IMR-90 (cell line): ENCODE measurements around the gene LYSMD2. TPM values are rescaled to one million over a fixed set of nuclear protein-coding genes. Genes with fewer than 3 reads are reported as not detected.

ENCODE experiments used
- ATAC-seq: fragments of 200-7000 bp; cut with Tn5 transposase; 2 replicates; pipeline ENCODE4 v1.9.1; 2020; ENCODE audit warnings: low read depth, mild to moderate bottlenecking, moderate library complexity
- BruUV-seq: library from RNA; stranded (reverse); fragments of 400-500 nt; replicated peaks from 2 replicates; lab custom pipeline; 2021; lab: Mats Ljungman, UMichigan
- CTCF ChIA-PET: fragments of 300-600 bp; formaldehyde crosslinking; extraction: SDS; loops from one replicate; lab custom pipeline; 2021; ENCODE audit warnings: antibody characterized with exemption; lab: Yijun Ruan, JAX
- POLR2A ChIA-PET: fragments of 300-600 bp; sonication (Branson Sonifier 250); formaldehyde crosslinking; loops from one replicate; lab custom pipeline; 2022; ENCODE audit warnings: antibody characterized with exemption; ENCODE audit not compliant: unreplicated experiment; lab: Charles Lee
- DNase-seq: peaks from one replicate; pipeline ENCODE4 v3.0.0; 2013
- H2AFZ ChIP-seq: replicated peaks from 2 replicates; pipeline ENCODE3; 2013; ENCODE audit warnings: low read length, mild to moderate bottlenecking; ENCODE audit not compliant: poor library complexity
- H2AK5ac ChIP-seq: 2 replicates; pipeline ENCODE4 v1.6.1; 2013; ENCODE audit warnings: low read depth, low read length, inconsistent platforms
- H2AK9ac ChIP-seq: replicated peaks from 2 replicates; pipeline ENCODE3; 2013; ENCODE audit warnings: mild to moderate bottlenecking, low read depth, low read length, moderate library complexity; ENCODE audit not compliant: poor library complexity
- H2BK120ac ChIP-seq: 2 replicates; pipeline ENCODE4 v1.6.1; 2013; ENCODE audit warnings: low read depth, low read length, inconsistent platforms
- H2BK15ac ChIP-seq: 3 replicates; pipeline ENCODE4 v1.6.1; 2013; ENCODE audit warnings: low read depth, low read length, inconsistent platforms
- H2BK20ac ChIP-seq: 2 replicates; pipeline ENCODE4 v1.6.1; 2013; ENCODE audit warnings: low read depth, mild to moderate bottlenecking, inconsistent platforms, low read length, moderate library complexity
- H2BK5ac ChIP-seq: 2 replicates; pipeline ENCODE4 v1.6.1; 2013; ENCODE audit warnings: mild to moderate bottlenecking, low read depth, low read length, inconsistent platforms; ENCODE audit not compliant: poor library complexity, severe bottlenecking
- H3K14ac ChIP-seq: replicated peaks from 2 replicates; pipeline ENCODE4 v1.6.1; 2013; ENCODE audit warnings: low read depth, low read length, inconsistent platforms
- H3K18ac ChIP-seq: 2 replicates; pipeline ENCODE4 v1.6.1; 2013; ENCODE audit warnings: low read depth, low read length, control low read depth
- H3K23ac ChIP-seq: 2 replicates; pipeline ENCODE4 v1.6.1; 2013; ENCODE audit warnings: low read depth, low read length, inconsistent platforms
- H3K27ac ChIP-seq: 2 replicates; pipeline ENCODE4 v1.5.1; 2013; ENCODE audit warnings: mild to moderate bottlenecking, control low read depth, low read length; ENCODE audit not compliant: insufficient read depth
- H3K27me3 ChIP-seq: 2 replicates; pipeline ENCODE4 v1.6.1; 2013; ENCODE audit warnings: low read length; ENCODE audit not compliant: control insufficient read depth, insufficient read depth
- H3K36me3 ChIP-seq: 2 replicates; pipeline ENCODE4 v1.6.1; 2013; ENCODE audit warnings: low read length, mixed read lengths; ENCODE audit not compliant: control insufficient read depth, insufficient read depth
- H3K4ac ChIP-seq: 2 replicates; pipeline ENCODE4 v1.6.1; 2013; ENCODE audit warnings: low read depth, low read length, inconsistent platforms
- H3K4me1 ChIP-seq: 2 replicates; pipeline ENCODE4 v1.6.1; 2013; ENCODE audit warnings: low read length, mixed read lengths; ENCODE audit not compliant: control insufficient read depth, insufficient read depth
- H3K4me2 ChIP-seq: 2 replicates; pipeline ENCODE4 v1.6.1; 2013; ENCODE audit warnings: low read depth, mild to moderate bottlenecking, control low read depth, low read length, moderate library complexity
- H3K4me3 ChIP-seq: 2 replicates; pipeline ENCODE4 v1.5.1; 2013; ENCODE audit warnings: low read depth, mild to moderate bottlenecking, control low read depth, low read length, moderate library complexity; ENCODE audit not compliant: insufficient read depth
- H3K56ac ChIP-seq: 2 replicates; pipeline ENCODE4 v1.6.1; 2013; ENCODE audit warnings: low read length, inconsistent platforms; ENCODE audit not compliant: insufficient read depth; ENCODE audit errors: extremely low read depth
- H3K79me1 ChIP-seq, 2 experiments: 2 replicates each; pipeline ENCODE4 v1.6.1; 2013; ENCODE audit warnings: low read length in 2 of 2, inconsistent platforms in 1 of 2, low read depth in 1 of 2
- H3K9ac ChIP-seq: 2 replicates; pipeline ENCODE4 v1.6.1; 2013; ENCODE audit warnings: low read depth, low read length, control low read depth
- H3K9me1 ChIP-seq: 2 replicates; pipeline ENCODE4 v1.6.1; 2013; ENCODE audit warnings: low read length, inconsistent platforms; ENCODE audit not compliant: insufficient read depth
- H3K9me3 ChIP-seq: 2 replicates; pipeline ENCODE4 v1.6.1; 2013; ENCODE audit warnings: low read length; ENCODE audit not compliant: control insufficient read depth, insufficient read depth
- H4K20me1 ChIP-seq: 2 replicates; pipeline ENCODE4 v1.6.1; 2013; ENCODE audit warnings: low read length, inconsistent platforms; ENCODE audit not compliant: insufficient read depth
- H4K5ac ChIP-seq: 2 replicates; pipeline ENCODE4 v1.6.1; 2013; ENCODE audit warnings: mild to moderate bottlenecking, low read depth, low read length, control low read depth
- H4K8ac ChIP-seq, 2 experiments: 2 replicates each; pipeline ENCODE4 v1.6.1; 2013; ENCODE audit warnings: low read depth in 2 of 2, low read length in 2 of 2, control low read depth in 1 of 2, inconsistent platforms in 1 of 2
- H4K91ac ChIP-seq: 2 replicates; pipeline ENCODE4 v1.6.1; 2013; ENCODE audit warnings: low read depth, low read length, inconsistent platforms; ENCODE audit not compliant: insufficient read depth
- BHLHE40 ChIP-seq: fragments of 150-350 bp; IDR thresholded peaks from 2 replicates; pipeline ENCODE4 v1.6.1; 2016; ENCODE audit warnings: mild to moderate bottlenecking, low read depth, low read length
- CEBPB ChIP-seq: IDR thresholded peaks from 2 replicates; pipeline ENCODE4 v1.6.1; 2012; ENCODE audit warnings: low read depth, low read length, improper control_type of control experiment
- CHD1 ChIP-seq: IDR thresholded peaks from 2 replicates; pipeline ENCODE4 v1.6.1; 2012; ENCODE audit warnings: low read depth, low read length, improper control_type of control experiment
- FOS ChIP-seq: fragments of 150-350 bp; IDR thresholded peaks from 2 replicates; pipeline ENCODE4 v1.6.1; 2016; ENCODE audit warnings: low read depth, low read length
- MAFK ChIP-seq: IDR thresholded peaks from 2 replicates; pipeline ENCODE4 v1.6.1; 2012; ENCODE audit warnings: low read depth, low read length, improper control_type of control experiment
- MAZ ChIP-seq: IDR thresholded peaks from 2 replicates; pipeline ENCODE4 v1.6.1; 2012; ENCODE audit warnings: low read depth, mild to moderate bottlenecking, low read length, improper control_type of control experiment, moderate library complexity, borderline replicate concordance
- MXI1 ChIP-seq: IDR thresholded peaks from 2 replicates; pipeline ENCODE4 v1.6.1; 2012; ENCODE audit warnings: low read depth, mild to moderate bottlenecking, low read length, moderate library complexity, borderline replicate concordance
- POLR2A ChIP-seq: IDR thresholded peaks from 2 replicates; pipeline ENCODE4 v1.6.1; 2012; ENCODE audit warnings: mild to moderate bottlenecking, low read depth, low read length
- RFX5 ChIP-seq: IDR thresholded peaks from 2 replicates; pipeline ENCODE4 v1.8.0; 2012; ENCODE audit warnings: low read depth, mild to moderate bottlenecking, low read length, moderate library complexity
- WGBS, 2 experiments: methylation state at CpG; one replicate each; pipeline versions ENCODE4 v1.1.5 to v1.1.7; 2013; ENCODE audit warnings: missing lambda C conversion rate in 2 of 2; ENCODE audit not compliant: insufficient read length in 1 of 2; ENCODE audit errors: extremely low coverage in 2 of 2; 5-methylcytosine and 5-hydroxymethylcytosine counted together
- dilution Hi-C: fragments of 300-500 bp; cut with HindIII; formaldehyde crosslinking; loops from one replicate; pipeline ENCODE4 v1.14.3; 2018; ENCODE audit warnings: low sequenced_read_pairs; ENCODE audit not compliant: unreplicated experiment
- in situ Hi-C: fragments of 300-500 bp; cut with MboI; formaldehyde crosslinking; loops from 3 replicates; pipeline ENCODE4 v1.14.3; 2019; ENCODE audit warnings: low sequenced_read_pairs, inconsistent platforms, mixed read lengths
- intact Hi-C: fragments of 100-400 bp; cut with micrococcal nuclease; formaldehyde crosslinking; loops from 2 replicates; pipeline ENCODE4 v1.10.0; 2022
- polyA plus RNA-seq, 3 experiments: library from polyadenylated mRNA; depleted of rRNA; stranded (reverse); fragments of >200 nt; gene quantifications; 2 replicates each; pipeline ENCODE4 v1.2.3, GENCODE V29; 2012; ENCODE audit warnings: low replicate concordance in 1 of 3
- total RNA-seq: library from RNA; depleted of rRNA; stranded (reverse); fragments of >200 nt; gene quantifications from 2 replicates; pipeline ENCODE4 v1.2.3, GENCODE V29; 2012
- TF ChIP-seq, protein P1 (sequence below): conservative IDR thresholded peaks from 2 replicates; pipeline ENCODE4 v1.5.1; 2012; ENCODE audit warnings: mild to moderate bottlenecking, low read depth, low read length, improper control_type of control experiment
- TF ChIP-seq, protein P2 (sequence below): fragments of 150-350 bp; IDR thresholded peaks from 2 replicates; pipeline ENCODE4 v1.6.1; 2017; ENCODE audit warnings: mild to moderate bottlenecking, antibody characterized with exemption, low read length, low read depth
- TF ChIP-seq, protein P3 (sequence below): fragments of 150-350 bp; IDR thresholded peaks from 2 replicates; pipeline ENCODE4 v1.6.1; 2016; ENCODE audit warnings: low read depth, mild to moderate bottlenecking, low read length, moderate library complexity, borderline replicate concordance

Gene LYSMD2
- total and polyA plus RNA-seq, 2 of the 4 experiments (the other 2 are of a cell fraction): 5.9 to 6.0 TPM

DNA sequence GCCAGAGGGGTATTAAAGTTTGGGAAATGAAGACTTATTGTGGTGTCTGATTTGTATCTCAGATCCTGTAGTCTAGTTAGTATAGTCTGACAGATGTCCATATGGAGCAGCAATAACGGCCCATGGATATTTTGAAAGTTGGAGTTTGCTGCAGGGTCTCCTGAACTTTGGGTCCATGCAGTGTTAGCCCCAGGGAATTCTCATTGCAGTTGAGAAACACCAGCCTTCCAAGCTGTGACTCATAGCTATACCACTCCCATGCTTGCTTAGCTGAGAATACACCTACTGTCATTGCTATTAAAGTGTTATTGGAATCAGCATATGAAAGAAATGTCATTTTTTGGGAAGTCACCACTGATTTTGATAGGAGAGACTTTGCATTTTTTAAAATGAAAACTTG lies 43.2 kb upstream of the LYSMD2 start:
- Histone ChIP-seq H4K91ac (no peak overlapping the region), H3K4me2 (no peak overlapping the region), H3K9ac (no peak overlapping the region), H4K20me1 (no peaks in the 10 kb centered on the region), H3K27ac (no peak overlapping the region), H2BK120ac (no peak overlapping the region), H3K18ac (no peak overlapping the region), H3K27me3 (no peaks in the 10 kb centered on the region), H3K56ac (no peak overlapping the region), H2BK5ac (no peak overlapping the region), H3K9me3 (no peaks in the 10 kb centered on the region), H2BK20ac (no peak overlapping the region), H3K23ac (no peak overlapping the region), H4K5ac (no peak overlapping the region), H2BK15ac (no peak overlapping the region), H3K14ac (no peak overlapping the region), H2AK9ac (no peak overlapping the region), H4K8ac (no peak overlapping the region), H3K4me3 (no peak overlapping the region), H2AK5ac (no peak overlapping the region), H3K4me1 (no peaks in the 10 kb centered on the region), H2AFZ (no peak overlapping the region), H3K9me1 (no peaks in the 10 kb centered on the region), H3K36me3 (0 out of 2 replicates have a peak, but pooled peaks cover 2% of the 10 kb centered on the region), H3K4ac (no peak overlapping the region), H3K79me1 (no peaks in the 10 kb centered on the region)
- intact Hi-C loops: loop anchor here (10.0 kb wide), 1 partner anchor 444 kb away; no protein-coding TSS in a partner anchor
- peak; percentile 15 for DNase-seq
- ATAC-seq: no peak
- BruUV-seq: no TSS peak
- CTCF ChIA-PET: interaction anchor here (1.1 to 2.4 kb wide), 2 partner anchors 50 to 131 kb away, joined by 4 to 6 read pairs; no protein-coding TSS in a partner anchor
- in situ Hi-C loops: no loop called here
- TF ChIP-seq BHLHE40 (no peak), CEBPB (no peak), CHD1 (no peak), FOS (no peak), RFX5 (no peak), MXI1 (no peak), MAZ (no peak), MAFK (no peak), POLR2A (no peak)
- TF ChIP-seq, protein P1, sequence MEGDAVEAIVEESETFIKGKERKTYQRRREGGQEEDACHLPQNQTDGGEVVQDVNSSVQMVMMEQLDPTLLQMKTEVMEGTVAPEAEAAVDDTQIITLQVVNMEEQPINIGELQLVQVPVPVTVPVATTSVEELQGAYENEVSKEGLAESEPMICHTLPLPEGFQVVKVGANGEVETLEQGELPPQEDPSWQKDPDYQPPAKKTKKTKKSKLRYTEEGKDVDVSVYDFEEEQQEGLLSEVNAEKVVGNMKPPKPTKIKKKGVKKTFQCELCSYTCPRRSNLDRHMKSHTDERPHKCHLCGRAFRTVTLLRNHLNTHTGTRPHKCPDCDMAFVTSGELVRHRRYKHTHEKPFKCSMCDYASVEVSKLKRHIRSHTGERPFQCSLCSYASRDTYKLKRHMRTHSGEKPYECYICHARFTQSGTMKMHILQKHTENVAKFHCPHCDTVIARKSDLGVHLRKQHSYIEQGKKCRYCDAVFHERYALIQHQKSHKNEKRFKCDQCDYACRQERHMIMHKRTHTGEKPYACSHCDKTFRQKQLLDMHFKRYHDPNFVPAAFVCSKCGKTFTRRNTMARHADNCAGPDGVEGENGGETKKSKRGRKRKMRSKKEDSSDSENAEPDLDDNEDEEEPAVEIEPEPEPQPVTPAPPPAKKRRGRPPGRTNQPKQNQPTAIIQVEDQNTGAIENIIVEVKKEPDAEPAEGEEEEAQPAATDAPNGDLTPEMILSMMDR: no peak
- TF ChIP-seq, protein P2, sequence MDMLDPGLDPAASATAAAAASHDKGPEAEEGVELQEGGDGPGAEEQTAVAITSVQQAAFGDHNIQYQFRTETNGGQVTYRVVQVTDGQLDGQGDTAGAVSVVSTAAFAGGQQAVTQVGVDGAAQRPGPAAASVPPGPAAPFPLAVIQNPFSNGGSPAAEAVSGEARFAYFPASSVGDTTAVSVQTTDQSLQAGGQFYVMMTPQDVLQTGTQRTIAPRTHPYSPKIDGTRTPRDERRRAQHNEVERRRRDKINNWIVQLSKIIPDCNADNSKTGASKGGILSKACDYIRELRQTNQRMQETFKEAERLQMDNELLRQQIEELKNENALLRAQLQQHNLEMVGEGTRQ: no peak
- TF ChIP-seq, protein P3, sequence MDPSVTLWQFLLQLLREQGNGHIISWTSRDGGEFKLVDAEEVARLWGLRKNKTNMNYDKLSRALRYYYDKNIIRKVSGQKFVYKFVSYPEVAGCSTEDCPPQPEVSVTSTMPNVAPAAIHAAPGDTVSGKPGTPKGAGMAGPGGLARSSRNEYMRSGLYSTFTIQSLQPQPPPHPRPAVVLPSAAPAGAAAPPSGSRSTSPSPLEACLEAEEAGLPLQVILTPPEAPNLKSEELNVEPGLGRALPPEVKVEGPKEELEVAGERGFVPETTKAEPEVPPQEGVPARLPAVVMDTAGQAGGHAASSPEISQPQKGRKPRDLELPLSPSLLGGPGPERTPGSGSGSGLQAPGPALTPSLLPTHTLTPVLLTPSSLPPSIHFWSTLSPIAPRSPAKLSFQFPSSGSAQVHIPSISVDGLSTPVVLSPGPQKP: no peak
- no CpG with 5 or more reads among the region's 1 CpG for WGBS, 2 experiments
- dilution Hi-C loops: no loop called here
- POLR2A ChIA-PET: no interaction called here
